HG03280 (cell line): Measurements from ENCODE around the gene ALK.

Experiments
- ATAC-seq: cut with Tn5 transposase; IDR thresholded peaks from one replicate; pipeline ENCODE4 v1.9.1; 2021; ENCODE audit warnings: mild to moderate bottlenecking, moderate library complexity; ENCODE audit not compliant: unreplicated experiment

ALK gene

GRCh38 chr2:29509878-29510277 lies 411.5 kb downstream of the ALK start:
- ATAC-seq, result no peak

- no peak for ATAC-seq
Observed at GRCh38 chr2:29509397-29509796, 412.0 kb downstream of the ALK start.

- no peak for ATAC-seq
Observed at GRCh38 chr2:29504746-29505145, 416.6 kb downstream of the ALK start.

GRCh38 chr2:29502460-29502911 lies 418.9 kb downstream of the ALK start:
- ATAC-seq, result no peak

- ATAC-seq, result no peak
Observed at GRCh38 chr2:29497375-29497774, 424.0 kb downstream of the ALK start.

GRCh38 chr2:29496198-29496597 lies 425.2 kb downstream of the ALK start:
- no peak for ATAC-seq

GRCh38 chr2:29495536-29496060 lies 425.8 kb downstream of the ALK start:
- no peak for ATAC-seq

GRCh38 chr2:29495068-29495467 lies 426.3 kb downstream of the ALK start:
- ATAC-seq, result no peak

- ATAC-seq, result no peak
Observed at GRCh38 chr2:29492701-29493100, 428.7 kb downstream of the ALK start.

- ATAC-seq, result no peak
Observed at GRCh38 chr2:29490045-29490444, 431.3 kb downstream of the ALK start.

GRCh38 chr2:29489568-29489967 lies 431.8 kb downstream of the ALK start:
- no peak for ATAC-seq

- ATAC-seq, result no peak
Observed at GRCh38 chr2:29487967-29488555, 433.3 kb downstream of the ALK start.

- no peak for ATAC-seq
Observed at GRCh38 chr2:29485631-29486030, 435.8 kb downstream of the ALK start.

- no peak for ATAC-seq
Observed at GRCh38 chr2:29485117-29485516, 436.3 kb downstream of the ALK start.

GRCh38 chr2:29482867-29483266 lies 438.5 kb downstream of the ALK start:
- no peak for ATAC-seq

GRCh38 chr2:29482348-29482747 lies 439.0 kb downstream of the ALK start:
- ATAC-seq, result no peak

- ATAC-seq, result no peak
Observed at GRCh38 chr2:29481313-29481712, 440.1 kb downstream of the ALK start.

- ATAC-seq, result no peak
Observed at GRCh38 chr2:29480426-29480825, 441.0 kb downstream of the ALK start.

- ATAC-seq, result no peak
Observed at GRCh38 chr2:29479401-29479800, 442.0 kb downstream of the ALK start.

GRCh38 chr2:29478641-29479040 lies 442.7 kb downstream of the ALK start:
- ATAC-seq, result no peak

GRCh38 chr2:29477186-29477585 lies 444.2 kb downstream of the ALK start:
- ATAC-seq, result no peak

- ATAC-seq, result no peak
Observed at GRCh38 chr2:29475499-29475898, 445.9 kb downstream of the ALK start.

GRCh38 chr2:29469961-29470360 lies 451.4 kb downstream of the ALK start:
- ATAC-seq, result no peak
